ENCODE measurements around the gene RYR2.

The RYR2 gene

DNA sequence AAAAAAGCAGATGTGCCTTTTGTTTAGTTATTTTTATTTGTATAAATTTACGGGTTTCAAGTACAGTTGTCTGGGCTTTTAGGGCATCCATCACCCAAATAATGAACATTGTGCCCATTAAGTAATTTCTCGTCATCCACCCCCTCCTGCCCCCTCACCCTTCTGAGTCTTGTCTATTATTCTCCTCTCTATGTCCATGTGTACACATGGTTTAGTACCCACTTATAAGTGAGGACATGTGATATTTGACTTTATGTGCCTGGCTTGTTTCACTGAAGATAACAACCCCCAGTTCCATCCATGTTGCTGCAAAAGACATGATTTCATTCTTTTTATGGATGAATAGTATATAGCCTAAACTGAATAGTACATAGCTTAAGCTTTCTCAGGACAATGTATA lies 659.5 kb downstream of the RYR2 start:
- DNase-seq (ENCODE audit: extremely low spot score): no peak
- TF ChIP-seq, protein P1, sequence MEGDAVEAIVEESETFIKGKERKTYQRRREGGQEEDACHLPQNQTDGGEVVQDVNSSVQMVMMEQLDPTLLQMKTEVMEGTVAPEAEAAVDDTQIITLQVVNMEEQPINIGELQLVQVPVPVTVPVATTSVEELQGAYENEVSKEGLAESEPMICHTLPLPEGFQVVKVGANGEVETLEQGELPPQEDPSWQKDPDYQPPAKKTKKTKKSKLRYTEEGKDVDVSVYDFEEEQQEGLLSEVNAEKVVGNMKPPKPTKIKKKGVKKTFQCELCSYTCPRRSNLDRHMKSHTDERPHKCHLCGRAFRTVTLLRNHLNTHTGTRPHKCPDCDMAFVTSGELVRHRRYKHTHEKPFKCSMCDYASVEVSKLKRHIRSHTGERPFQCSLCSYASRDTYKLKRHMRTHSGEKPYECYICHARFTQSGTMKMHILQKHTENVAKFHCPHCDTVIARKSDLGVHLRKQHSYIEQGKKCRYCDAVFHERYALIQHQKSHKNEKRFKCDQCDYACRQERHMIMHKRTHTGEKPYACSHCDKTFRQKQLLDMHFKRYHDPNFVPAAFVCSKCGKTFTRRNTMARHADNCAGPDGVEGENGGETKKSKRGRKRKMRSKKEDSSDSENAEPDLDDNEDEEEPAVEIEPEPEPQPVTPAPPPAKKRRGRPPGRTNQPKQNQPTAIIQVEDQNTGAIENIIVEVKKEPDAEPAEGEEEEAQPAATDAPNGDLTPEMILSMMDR (IDR thresholded peaks at IDR 0.05; ENCODE audit: control extremely low read depth, extremely low read depth, low read depth, missing control alignments): no peak
- ChIA-PET CTCF (no interaction called here), POLR2A (no interaction called here)

DNA sequence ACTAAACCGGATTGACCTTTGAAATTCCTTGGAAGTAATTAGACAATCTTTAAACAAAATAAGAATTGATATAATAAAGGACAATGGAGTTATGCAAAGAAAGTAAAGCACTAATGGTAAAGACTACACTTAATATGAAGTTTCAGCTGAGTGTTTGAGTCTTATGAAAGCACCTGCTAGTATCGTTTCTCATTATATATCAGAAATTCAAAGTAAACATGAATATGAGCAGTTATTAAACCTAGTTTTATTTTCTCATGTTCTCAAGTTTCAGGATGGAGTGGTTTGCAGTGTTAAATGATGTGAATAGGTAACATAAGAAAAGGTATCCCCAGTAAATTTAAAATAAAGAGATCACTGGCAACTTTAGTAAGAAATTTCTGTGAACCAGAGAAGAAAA lies 660.2 kb downstream of the RYR2 start:
- DNase-seq (ENCODE audit: extremely low spot score): no peak
- CTCF ChIA-PET: no interaction called here
- POLR2A ChIA-PET: no interaction called here
- TF ChIP-seq, protein P1 (IDR thresholded peaks at IDR 0.05; ENCODE audit: control extremely low read depth, extremely low read depth, low read depth, missing control alignments): no peak

DNA sequence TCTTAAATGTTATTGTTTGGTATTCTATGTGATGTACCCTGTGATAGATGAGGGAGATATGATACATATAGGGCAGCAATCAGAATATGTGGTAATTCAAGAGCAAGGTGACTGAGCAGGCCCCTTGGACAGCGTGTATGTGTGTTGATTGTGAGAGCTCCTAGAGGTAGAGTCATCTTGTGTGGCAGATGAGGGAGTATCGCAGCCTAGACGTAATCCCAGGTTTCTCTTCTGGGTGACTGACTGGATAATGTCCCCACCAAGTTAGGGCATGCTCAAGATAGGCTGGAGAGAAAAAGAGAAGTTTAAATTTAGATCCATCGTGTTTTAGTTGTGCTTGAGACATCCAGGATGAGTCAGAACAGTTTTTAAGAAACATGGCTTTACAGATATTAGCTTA lies 663.5 kb downstream of the RYR2 start:
- POLR2A ChIA-PET: no interaction called here

DNA sequence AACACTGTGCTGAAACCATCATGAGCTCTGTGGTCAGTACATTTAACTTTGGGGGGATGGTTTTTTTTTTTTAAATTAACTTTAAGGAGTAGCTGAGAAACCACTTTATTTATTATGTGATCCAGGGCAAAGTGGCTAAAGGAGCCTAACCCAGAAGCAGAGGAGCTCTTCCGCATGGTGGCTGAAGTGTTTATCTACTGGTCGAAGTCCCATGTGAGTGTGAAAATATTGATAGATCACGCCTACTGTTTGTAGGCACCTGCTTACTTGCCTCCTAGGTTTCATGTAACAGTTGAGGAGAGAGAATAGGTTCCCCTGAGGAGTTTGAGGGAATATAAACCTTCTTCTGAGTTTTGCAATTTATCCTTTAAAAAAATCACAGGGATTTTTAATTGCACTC lies 667.4 kb downstream of the RYR2 start:
- TF ChIP-seq, protein P1 (IDR thresholded peaks at IDR 0.05; ENCODE audit: control extremely low read depth, extremely low read depth, low read depth, missing control alignments): no peak
- no peak for DNase-seq (ENCODE audit: extremely low spot score)
- ChIA-PET CTCF (interaction anchor here (0.8 to 1.3 kb wide), 3 partner anchors 8 to 38 kb away, joined by 3 to 4 read pairs (median 3); no protein-coding TSS in a partner anchor), POLR2A (no interaction called here)

More for the DNA sequence above, 663.5 kb downstream of the RYR2 start:
- TF ChIP-seq, protein P1 (IDR thresholded peaks at IDR 0.05; ENCODE audit: control extremely low read depth, extremely low read depth, low read depth, missing control alignments): no peak
- no peak for DNase-seq (ENCODE audit: extremely low spot score)
- CTCF ChIA-PET: interaction anchor here (1.2 kb wide), 1 partner anchor 55 kb away, joined by 3 read pairs; no protein-coding TSS in a partner anchor

DNA sequence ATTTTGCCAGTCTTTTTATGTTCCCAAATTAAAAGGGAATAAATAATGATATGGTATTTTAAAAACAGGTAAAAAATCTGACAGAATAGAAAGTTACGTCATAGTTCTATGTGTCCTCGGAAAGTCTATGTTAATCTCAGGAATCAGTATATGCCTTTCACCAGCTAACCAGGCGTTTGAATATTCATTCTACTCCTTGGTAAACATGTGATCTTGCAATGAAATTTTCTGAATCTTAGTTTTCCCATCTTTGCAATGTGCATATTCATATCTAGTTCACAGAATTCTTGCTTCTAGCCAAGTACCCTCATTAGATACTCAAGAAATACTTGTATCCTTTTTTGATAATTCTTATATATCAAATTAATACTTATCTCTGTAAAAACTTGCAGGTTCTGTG lies 669.3 kb downstream of the RYR2 start:
- TF ChIP-seq, protein P1 (IDR thresholded peaks at IDR 0.05; ENCODE audit: control extremely low read depth, extremely low read depth, low read depth, missing control alignments): no peak
- ChIA-PET CTCF (no interaction called here), POLR2A (no interaction called here)
- DNase-seq (ENCODE audit: extremely low spot score): no peak

DNA sequence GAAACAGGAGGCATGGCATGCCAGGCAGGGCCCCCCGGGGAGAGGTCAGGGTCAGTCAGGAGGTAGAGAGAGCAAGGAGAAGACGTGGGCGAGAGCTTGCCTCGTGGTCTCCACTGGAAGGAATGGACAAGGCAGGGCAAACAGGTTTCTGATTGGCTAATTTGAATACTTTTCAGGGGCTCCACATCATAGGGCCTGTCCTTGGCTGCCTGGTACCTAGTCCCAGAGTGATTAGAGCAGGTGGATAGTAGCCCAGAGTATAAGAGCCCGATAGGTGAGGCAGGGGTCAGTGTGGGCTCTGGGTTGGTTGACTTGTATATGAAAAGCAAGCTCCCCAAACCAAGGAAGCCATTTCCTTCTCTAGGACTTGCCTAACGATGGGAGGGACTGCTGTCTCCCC lies 670.1 kb downstream of the RYR2 start:
- TF ChIP-seq, protein P1 (IDR thresholded peaks at IDR 0.05; ENCODE audit: control extremely low read depth, extremely low read depth, low read depth, missing control alignments): no peak
- CTCF ChIA-PET: no interaction called here
- POLR2A ChIA-PET: no interaction called here
- no peak for DNase-seq (ENCODE audit: extremely low spot score)

All from GM10248 (cell line).